HepG2 (cell line): ENCODE measurements around the gene SSBP4. TPM values are rescaled to one million over a fixed set of nuclear protein-coding genes. Genes with fewer than 3 reads are reported as not detected.

Experiments
- ATAC-seq: fragments of 200-7000 bp; cut with Tn5 transposase; 3 replicates; pipeline ENCODE4 v1.9.1; 2020; ENCODE audit warnings: mild to moderate bottlenecking, moderate library complexity
- BruUV-seq: library from RNA; stranded (reverse); fragments of 400-500 nt; replicated peaks from 2 replicates; lab custom pipeline; 2021; lab: Mats Ljungman, UMichigan
- CTCF ChIA-PET: fragments of 300-600 bp; formaldehyde crosslinking; extraction: SDS; loops from one replicate; lab custom pipeline; 2021; ENCODE audit warnings: low total read pairs, inconsistent platforms, low intra/inter-chr PET ratio; lab: Yijun Ruan, JAX
- POLR2A ChIA-PET: fragments of 350-600 bp; sonication (Branson Sonifier 250); formaldehyde crosslinking; loops from one replicate; lab custom pipeline; 2020; ENCODE audit warnings: antibody characterized with exemption, inconsistent platforms; lab: Yijun Ruan, JAX
- DNase-seq: peaks from one replicate; pipeline ENCODE4 v3.0.0-alpha.2; 2015; ENCODE audit warnings: low spot score
- FAIRE-seq: peaks from 3 replicates; lab custom pipeline; 2011; peaks lifted over from hg19 to GRCh38; lab: Jason Lieb, UNC
- H2AFZ ChIP-seq: one replicate; pipeline ENCODE4 v1.6.1; 2011; ENCODE audit warnings: low read length, inconsistent platforms
- H3K27ac ChIP-seq: fragments of 300-600 bp; 3 replicates; pipeline ENCODE4 v1.8.0; 2011; ENCODE audit warnings: mixed run types, mild to moderate bottlenecking, mixed read lengths, low read length, inconsistent platforms; ENCODE audit not compliant: insufficient read depth; ENCODE audit errors: extremely low read length
- H3K27me3 ChIP-seq, 2 experiments: fragments of 200-600 bp in 1 of 2; 2 replicates in 1 of 2; 3 replicates in 1 of 2; pipeline versions ENCODE4 v1.6.0 to v1.8.0; 2011; ENCODE audit warnings: low read length in 2 of 2, mild to moderate bottlenecking in 2 of 2, moderate library complexity in 2 of 2, inconsistent platforms in 1 of 2; ENCODE audit not compliant: insufficient read depth in 2 of 2, control insufficient read depth in 1 of 2
- H3K36me3 ChIP-seq, 2 experiments: fragments of 200-600 bp in 1 of 2; replicated peaks in 1 of 2; 2 replicates in 1 of 2; 3 replicates in 1 of 2; pipeline versions ENCODE4 v1.5.1 to v1.8.0; 2011; ENCODE audit warnings: low read length in 2 of 2, inconsistent platforms in 1 of 2; ENCODE audit not compliant: insufficient read depth in 2 of 2, control insufficient read depth in 1 of 2
- H3K4me1 ChIP-seq: 2 replicates; pipeline ENCODE4 v1.5.1; 2012; ENCODE audit warnings: low read length, inconsistent platforms; ENCODE audit not compliant: insufficient read depth
- H3K4me2 ChIP-seq: 2 replicates; pipeline ENCODE4 v1.6.0; 2011; ENCODE audit warnings: low read depth, low read length, inconsistent platforms
- H3K4me3 ChIP-seq, 3 experiments: fragments of 200-600 bp in 1 of 3; sonication (generic), shearing (Covaris generic) in 1 of 3; replicated peaks in 1 of 3; 2 replicates each; pipeline ENCODE4 v1.5.1; 2011 to 2016; ENCODE audit warnings: low read length in 3 of 3, inconsistent platforms in 2 of 3, low read depth in 2 of 3, mild to moderate bottlenecking in 2 of 3, control low read depth in 1 of 3, mixed read lengths in 1 of 3; ENCODE audit not compliant: insufficient read depth in 1 of 3
- H3K79me2 ChIP-seq: one replicate; pipeline ENCODE4 v1.6.1; 2011; ENCODE audit warnings: low read length, inconsistent platforms; ENCODE audit not compliant: insufficient read depth
- H3K9ac ChIP-seq: 2 replicates; pipeline ENCODE4 v1.6.0; 2011; ENCODE audit warnings: mild to moderate bottlenecking, low read depth, low read length, inconsistent platforms; ENCODE audit not compliant: insufficient read depth
- H3K9me3 ChIP-seq: 2 replicates; pipeline ENCODE4 v1.5.1; 2012; ENCODE audit warnings: mild to moderate bottlenecking, low read length
- H4K20me1 ChIP-seq: 2 replicates; pipeline ENCODE4 v1.6.0; 2011; ENCODE audit warnings: inconsistent platforms, mild to moderate bottlenecking, low read length, moderate library complexity; ENCODE audit not compliant: insufficient read depth
- ATF4 ChIP-seq, 2 experiments: fragments of 450-650 bp in 1 of 2; sonication (generic) in 1 of 2; formaldehyde crosslinking; IDR thresholded peaks; 2 replicates each; pipeline versions ENCODE4 v1.5.0 to v1.8.0; 2020 to 2022; ENCODE audit warnings: mild to moderate bottlenecking in 1 of 2, missing genetic modification reagents in 1 of 2
- ATF7-NPFF ChIP-seq: sonication (generic); formaldehyde crosslinking; IDR thresholded peaks from 2 replicates; pipeline ENCODE4 v1.8.1; 2023; ENCODE audit warnings: mild to moderate bottlenecking, low read depth, missing genetic modification reagents, moderate library complexity
- DMAP1 ChIP-seq: IDR thresholded peaks from 2 replicates; pipeline ENCODE4 v1.6.1; 2016
- DPF2 ChIP-seq: sonication (generic); formaldehyde crosslinking; IDR thresholded peaks from 2 replicates; pipeline ENCODE4 v1.4.0; 2020; ENCODE audit warnings: mild to moderate bottlenecking, low read depth, missing genetic modification reagents, borderline replicate concordance
- DR1 ChIP-seq: sonication (generic); formaldehyde crosslinking; IDR thresholded peaks from 2 replicates; pipeline ENCODE4 v1.8.0; 2021; ENCODE audit warnings: mild to moderate bottlenecking, missing genetic modification reagents, inconsistent platforms
- KDM3A ChIP-seq: IDR thresholded peaks from 2 replicates; pipeline ENCODE4 v1.6.1; 2018; ENCODE audit warnings: low read depth, missing compliant biosample characterization
- MYPOP ChIP-seq: sonication (generic); formaldehyde crosslinking; IDR thresholded peaks from 2 replicates; pipeline ENCODE4 v1.8.1; 2023; ENCODE audit warnings: mild to moderate bottlenecking, moderate library complexity, missing genetic modification reagents
- NFATC3 ChIP-seq: sonication (generic); formaldehyde crosslinking; IDR thresholded peaks from 2 replicates; pipeline ENCODE4 v1.5.1; 2020; ENCODE audit warnings: mild to moderate bottlenecking, missing genetic modification reagents
- NFIC ChIP-seq: IDR thresholded peaks from 2 replicates; pipeline ENCODE4 v1.6.1; 2012; ENCODE audit warnings: mild to moderate bottlenecking, low read length, inconsistent platforms
- NR3C1 ChIP-seq: sonication (generic); formaldehyde crosslinking; IDR thresholded peaks from 2 replicates; pipeline ENCODE4 v1.4.0; 2020; ENCODE audit warnings: missing genetic modification reagents
- RBFOX2 ChIP-seq: fragments of 200-400 bp; formaldehyde crosslinking; IDR thresholded peaks from 2 replicates; pipeline ENCODE4 v1.6.1; 2017; ENCODE audit warnings: low read depth, mild to moderate bottlenecking, low read length
- SMAD9 ChIP-seq: sonication (generic); formaldehyde crosslinking; IDR thresholded peaks from 2 replicates; pipeline ENCODE4 v1.5.1; 2020; ENCODE audit warnings: mild to moderate bottlenecking, missing genetic modification reagents
- TFDP1 ChIP-seq: IDR thresholded peaks from 2 replicates; pipeline ENCODE4 v1.6.1; 2016; ENCODE audit warnings: missing compliant biosample characterization, missing genetic modification reagents, borderline replicate concordance
- ZC3H13 ChIP-seq: sonication (generic); formaldehyde crosslinking; IDR thresholded peaks from 2 replicates; pipeline ENCODE4 v1.8.1; 2023; ENCODE audit warnings: mild to moderate bottlenecking, missing genetic modification reagents, moderate library complexity
- ZFX ChIP-seq: sonication (generic); formaldehyde crosslinking; IDR thresholded peaks from 2 replicates; pipeline ENCODE4 v1.4.0; 2020; ENCODE audit warnings: mild to moderate bottlenecking, low read depth, missing genetic modification reagents, moderate library complexity
- ZIK1 ChIP-seq: sonication (generic); formaldehyde crosslinking; IDR thresholded peaks from 2 replicates; pipeline ENCODE4 v1.5.0; 2020; ENCODE audit warnings: mild to moderate bottlenecking, low read depth, missing genetic modification reagents, borderline replicate concordance
- ZNF121 ChIP-seq: sonication (generic); formaldehyde crosslinking; IDR thresholded peaks from 2 replicates; pipeline ENCODE4 v1.5.0; 2020; ENCODE audit warnings: mild to moderate bottlenecking, missing genetic modification reagents
- ZNF263 ChIP-seq: sonication (generic); formaldehyde crosslinking; IDR thresholded peaks from 2 replicates; pipeline ENCODE4 v1.4.0; 2020; ENCODE audit warnings: missing genetic modification reagents
- ZNF264 ChIP-seq: sonication (generic); formaldehyde crosslinking; IDR thresholded peaks from 2 replicates; pipeline ENCODE4 v1.4.0; 2020; ENCODE audit warnings: missing genetic modification reagents
- ZNF329 ChIP-seq: sonication (generic); formaldehyde crosslinking; IDR thresholded peaks from 2 replicates; pipeline ENCODE4 v1.9.0; 2021; ENCODE audit warnings: low read depth, mild to moderate bottlenecking, missing genetic modification reagents
- ZNF362 ChIP-seq: sonication (generic); formaldehyde crosslinking; IDR thresholded peaks from 2 replicates; pipeline ENCODE4 v1.4.0; 2020; ENCODE audit warnings: missing genetic modification reagents, mild to moderate bottlenecking, borderline replicate concordance
- ZNF773 ChIP-seq: sonication (generic); formaldehyde crosslinking; IDR thresholded peaks from 2 replicates; pipeline ENCODE4 v1.4.0; 2020; ENCODE audit warnings: missing genetic modification reagents, borderline replicate concordance
- ZNF839 ChIP-seq: sonication (generic); formaldehyde crosslinking; IDR thresholded peaks from 2 replicates; pipeline ENCODE4 v1.4.0; 2020; ENCODE audit warnings: missing genetic modification reagents, mild to moderate bottlenecking, borderline replicate concordance
- WGBS: methylation state at CpG from one replicate; pipeline ENCODE4 v1.1.6; 2017; ENCODE audit warnings: low lambda C conversion rate; 5-methylcytosine and 5-hydroxymethylcytosine counted together
- in situ Hi-C: cut with HindIII; loops from 2 replicates; pipeline ENCODE4 v1.10.0; 2017; ENCODE audit warnings: low pct_unique_long_range_greater_than_20kb; ENCODE audit not compliant: extremely low pct_ligation_motif_present
- intact Hi-C: fragments of 100-400 bp; cut with micrococcal nuclease; formaldehyde crosslinking; loops from one replicate; pipeline ENCODE4 v1.10.0; 2022; ENCODE audit not compliant: unreplicated experiment
- polyA plus RNA-seq, 8 experiments: library from polyadenylated mRNA; depleted of rRNA in 3 of 8; stranded (reverse) in 7 of 8; unstranded in 1 of 8; fragments of >200 nt; fragmentation: Illumina TruSeq in 4 of 8; extraction: Trizol in 4 of 8; gene quantifications; 2 replicates each; pipeline versions ENCODE4 v1.2.1 to v1.2.3, GENCODE V29; 2011 to 2016; ENCODE audit warnings: low read depth in 4 of 8, missing spikeins in 1 of 8, mixed read lengths in 1 of 8; ENCODE audit not compliant: insufficient read depth in 1 of 8
- total RNA-seq, 5 experiments: library from RNA; depleted of rRNA; stranded (reverse); fragments of >200 nt; fragmentation: Illumina TruSeq; extraction: Trizol; gene quantifications; 2 replicates each; pipeline ENCODE4 v1.2.3, GENCODE V29; 2016; ENCODE audit warnings: low read depth in 1 of 5

The SSBP4 gene
- total and polyA plus RNA-seq, 2 of the 13 experiments (the other 11 are each of a cell fraction or from before 2014, with no cell fraction given), result 20.8 to 39.5 TPM

- peak overlapping the region; percentile 27; the same call in 1 of the 2 replicates for H3K9ac ChIP-seq
- intact Hi-C loops, result no loop called here
- H3K79me2 ChIP-seq, result peaks cover 39% of the 10 kb centered on the region
- FAIRE-seq, result no peak
- H3K4me1 ChIP-seq, result peaks cover 96% of the 10 kb centered on the region
- H3K36me3 ChIP-seq, result no peaks in the 10 kb centered on the region
- in situ Hi-C loops, result no loop called here
- no peaks in the 10 kb centered on the region for H4K20me1 ChIP-seq
- no peak overlapping the region for H2AFZ ChIP-seq
- H3K27ac ChIP-seq, result peak overlapping the region; percentile 80
- DNase-seq, result no peak
- H3K4me2 ChIP-seq, result peak overlapping the region; percentile 54
- BruUV-seq, result no TSS peak
- H3K4me3 ChIP-seq, result peak overlapping the region in 1 of 3 experiments; percentile 10; a peak in 1 of 6 replicates
- WGBS, result 64% methylated on average over 3 of the region's 3 CpGs
- ChIA-PET CTCF (no interaction called here), POLR2A (interaction anchor here (0.6 to 14.3 kb wide), 18 partner anchors 9 to 207 kb away, joined by 3 to 514 read pairs (median 4); partner anchors contain the start of genes IQCN and JUND)
- no peak for ATAC-seq
- no peaks in the 10 kb centered on the region; a peak in 1 of 5 replicates for H3K27me3 ChIP-seq
- H3K9me3 ChIP-seq, result no peaks in the 10 kb centered on the region
- TF ChIP-seq ZNF263 (CRISPR knock-in tag) (no peak), ZNF264 (CRISPR knock-in tag) (no peak), MYPOP (no peak), ZC3H13 (CRISPR knock-in tag) (0 out of 2 replicates have a peak, but pooled peaks have one; percentile 7), ATF4 (CRISPR knock-in tag; IDR thresholded peaks at IDR 0.05) (no peak), KDM3A (CRISPR knock-in tag) (no peak), NFIC (no peak), ZFX (CRISPR knock-in tag) (no peak), SMAD9 (CRISPR knock-in tag) (no peak), DR1 (CRISPR knock-in tag) (no peak), ATF7-NPFF (CRISPR knock-in tag) (no peak), ZNF121 (CRISPR knock-in tag) (peak; percentile 63; the same call in 1 of the 2 replicates), ZIK1 (CRISPR knock-in tag) (no peak), ZNF773 (CRISPR knock-in tag) (0 out of 2 replicates have a peak, but pooled peaks have one; percentile 7), DPF2 (CRISPR knock-in tag) (no peak), DMAP1 (CRISPR knock-in tag) (no peak), ZNF329 (CRISPR knock-in tag) (no peak), NFATC3 (CRISPR knock-in tag) (no peak), ZNF839 (no peak), RBFOX2 (0 out of 2 replicates have a peak, but pooled peaks have one; percentile 39), NR3C1 (CRISPR knock-in tag) (no peak), ZNF362 (CRISPR knock-in tag) (no peak), TFDP1 (CRISPR knock-in tag) (no peak)
These were observed 38.4 kb upstream of the SSBP4 start for GRCh38 chr19:18380843-18381242.
